GM12874 (cell line): ENCODE measurements around the gene MORN2.

ENCODE experiments used
- CTCF ChIP-seq: IDR thresholded peaks from 2 replicates; pipeline ENCODE4 v1.5.1; 2011; ENCODE audit warnings: low read depth, mild to moderate bottlenecking, control low read depth, low read length, moderate library complexity; ENCODE audit not compliant: insufficient read depth

MORN2 gene

GRCh38 chr2:38875576-38876367 lies at the start of gene MORN2, which contains the start of gene DHX57:
Gene MORN2, plus strand, starts transcription at chr2:38875976.
Gene DHX57, minus strand, starts transcription at chr2:38875934. Its CDS starts 7,529 bp downstream, at chr2:38868405.
- no peak for TF ChIP-seq CTCF

- TF ChIP-seq CTCF = no peak
Measured at GRCh38 chr2:38828460-38828859, 47.3 kb upstream of the MORN2 start.

- no peak for TF ChIP-seq CTCF
Measured at GRCh38 chr2:38829971-38830370, 45.8 kb upstream of the MORN2 start.

- TF ChIP-seq CTCF = no peak
Measured at GRCh38 chr2:38830526-38831159, 45.1 kb upstream of the MORN2 start.

- TF ChIP-seq CTCF = no peak
Measured at GRCh38 chr2:38835015-38835601, 40.7 kb upstream of the MORN2 start.

- no peak for TF ChIP-seq CTCF
Measured at GRCh38 chr2:38835990-38836389, 39.8 kb upstream of the MORN2 start.

GRCh38 chr2:38836791-38837190 lies 39.0 kb upstream of the MORN2 start:
- no peak for TF ChIP-seq CTCF
